ENCODE measurements around the gene COG5. TPM values are rescaled to one million over a fixed set of nuclear protein-coding genes. Genes with fewer than 3 reads are reported as not detected.

Gene COG5
- total RNA-seq, 1 experiment from 2014 or later, result 20.2 TPM

- TF ChIP-seq, protein P1, sequence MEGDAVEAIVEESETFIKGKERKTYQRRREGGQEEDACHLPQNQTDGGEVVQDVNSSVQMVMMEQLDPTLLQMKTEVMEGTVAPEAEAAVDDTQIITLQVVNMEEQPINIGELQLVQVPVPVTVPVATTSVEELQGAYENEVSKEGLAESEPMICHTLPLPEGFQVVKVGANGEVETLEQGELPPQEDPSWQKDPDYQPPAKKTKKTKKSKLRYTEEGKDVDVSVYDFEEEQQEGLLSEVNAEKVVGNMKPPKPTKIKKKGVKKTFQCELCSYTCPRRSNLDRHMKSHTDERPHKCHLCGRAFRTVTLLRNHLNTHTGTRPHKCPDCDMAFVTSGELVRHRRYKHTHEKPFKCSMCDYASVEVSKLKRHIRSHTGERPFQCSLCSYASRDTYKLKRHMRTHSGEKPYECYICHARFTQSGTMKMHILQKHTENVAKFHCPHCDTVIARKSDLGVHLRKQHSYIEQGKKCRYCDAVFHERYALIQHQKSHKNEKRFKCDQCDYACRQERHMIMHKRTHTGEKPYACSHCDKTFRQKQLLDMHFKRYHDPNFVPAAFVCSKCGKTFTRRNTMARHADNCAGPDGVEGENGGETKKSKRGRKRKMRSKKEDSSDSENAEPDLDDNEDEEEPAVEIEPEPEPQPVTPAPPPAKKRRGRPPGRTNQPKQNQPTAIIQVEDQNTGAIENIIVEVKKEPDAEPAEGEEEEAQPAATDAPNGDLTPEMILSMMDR (conservative IDR thresholded peaks at IDR 0.05), result no peak
- peaks cover 2 to 8% (median 6%) of the 10 kb centered on the region in 3 experiments; a peak in 5 of 7 replicates for H3K36me3 Mint-ChIP-seq (ENCODE audit: insufficient read depth in 1 of 3, low read depth in 3 of 3)
- Histone ChIP-seq H3K79me1 (ENCODE audit: insufficient read depth, low read depth, low read length, poor library complexity, severe bottlenecking) (no peaks in the 10 kb centered on the region), H2AK5ac (ENCODE audit: insufficient read length, low read length) (no peak overlapping the region), H3K79me2 (ENCODE audit: insufficient read depth, low read length) (no peaks in the 10 kb centered on the region), H4K20me1 (ENCODE audit: control insufficient read depth, insufficient read depth, insufficient read length) (no peaks in the 10 kb centered on the region), H2BK12ac (ENCODE audit: insufficient read length, low read depth, low read length) (no peak overlapping the region), H3K18ac (ENCODE audit: insufficient read length, low read depth, low read length) (no peak overlapping the region), H4K5ac (ENCODE audit: insufficient read length, low read depth, low read length) (no peak overlapping the region), H2BK5ac (ENCODE audit: insufficient read length, low read length) (no peak overlapping the region), H3K4me2 (ENCODE audit: insufficient read depth, insufficient read length, low read length) (no peak overlapping the region), H4K8ac (replicated peaks; ENCODE audit: insufficient read length, low read depth, low read length) (no peak overlapping the region), H3K9ac (ENCODE audit: extremely low read depth, insufficient read length, low read length) (no peak overlapping the region), H3K23me2 (ENCODE audit: insufficient read length, low read depth, low read length, poor library complexity, severe bottlenecking) (no peaks in the 10 kb centered on the region), H3K23ac (ENCODE audit: insufficient read length, low read depth, low read length) (no peak overlapping the region), H3K4ac (ENCODE audit: low read depth, low read length) (no peak overlapping the region), H3T11ph (ENCODE audit: low read length) (no peak overlapping the region), H3K4me1 (ENCODE audit: insufficient read depth, low read length) (no peaks in the 10 kb centered on the region), H2BK120ac (ENCODE audit: low read depth, low read length, poor library complexity, severe bottlenecking) (no peak overlapping the region), H2AFZ (ENCODE audit: low read length) (no peak overlapping the region), H3K27me3 (ENCODE audit: insufficient read depth, low read length) (no peaks in the 10 kb centered on the region), H3K27ac (ENCODE audit: insufficient read length, low read depth, low read length) (no peak overlapping the region), H4K91ac (ENCODE audit: insufficient read length, low read depth, low read length) (no peak overlapping the region), H3K9me3 (ENCODE audit: control insufficient read depth, low read depth, low read length) (no peaks in the 10 kb centered on the region), H2BK20ac (ENCODE audit: low read depth, low read length, poor library complexity, severe bottlenecking) (no peak overlapping the region), H3K14ac (ENCODE audit: insufficient read depth, low read length) (no peak overlapping the region), H3K56ac (ENCODE audit: insufficient read length, low read depth, low read length) (no peak overlapping the region), H2BK15ac (ENCODE audit: low read depth, low read length) (no peak overlapping the region)
- no peaks in the 10 kb centered on the region for H3K27me3 Mint-ChIP-seq (ENCODE audit: low read depth)
- DNase-seq, result no peak
- peaks cover 3 to 4% of the 10 kb centered on the region in 2 experiments; a peak in 2 of 4 replicates for H3K4me1 Mint-ChIP-seq
- no CpG with 5 or more reads among the region's 1 CpG for WGBS (ENCODE audit: extremely low coverage, insufficient read length, low lambda C conversion rate)
- H3K9me3 Mint-ChIP-seq, result peaks cover 10 to 11% of the 10 kb centered on the region in 2 experiments; a peak in 4 of 5 replicates
- H3K4me3 Mint-ChIP-seq, result no peak overlapping the region
- no peak overlapping the region for H3K27ac Mint-ChIP-seq
Observed at GRCh38 chr7:107338080-107338479, 225.6 kb downstream of the COG5 start.

Data from H9 (cell line).